Measurements from ENCODE around the gene MSI2.

- TF ChIP-seq CTCF (IDR thresholded peaks at IDR 0.05; ENCODE audit: insufficient read depth, low read depth, low read length) = no peak
- no peak for TF ChIP-seq EZH2 (IDR thresholded peaks at IDR 0.05; ENCODE audit: insufficient read depth, low read length)
Observed at GRCh38 chr17:57493171-57493570, 236.8 kb downstream of the MSI2 start.
